Measurements from ENCODE around the gene ILF3.

- TF ChIP-seq KAT2A (conservative IDR thresholded peaks at IDR 0.05; ENCODE audit: control insufficient read depth, low read depth, low read length) (no peak), RELA (IDR thresholded peaks at IDR 0.05; ENCODE audit: borderline replicate concordance, partially characterized antibody) (no peak), GABPA (IDR thresholded peaks at IDR 0.05; ENCODE audit: low read depth) (no peak), EGR1 (IDR thresholded peaks at IDR 0.05; ENCODE audit: borderline replicate concordance in 1 of 2, low read depth in 2 of 2, low read length in 2 of 2) (no peak), ATF2 (IDR thresholded peaks at IDR 0.05; ENCODE audit: low read length) (no peak), E2F4 (IDR thresholded peaks at IDR 0.05; ENCODE audit: low read depth, low read length) (no peak), TCF3 (IDR thresholded peaks at IDR 0.05; ENCODE audit: borderline replicate concordance, insufficient read depth, low read depth, low read length) (no peak), JUND (IDR thresholded peaks at IDR 0.05; ENCODE audit: low read depth, low read length) (no peak), BMI1 (IDR thresholded peaks at IDR 0.05; ENCODE audit: borderline replicate concordance) (no peak), STAT1 (conservative IDR thresholded peaks at IDR 0.05) (no peak), RFX5 (IDR thresholded peaks at IDR 0.05; ENCODE audit: low read depth, low read length) (no peak), USF2 (IDR thresholded peaks at IDR 0.05; ENCODE audit: borderline replicate concordance, low read depth, low read length) (no peak)
These were observed 65.4 kb downstream of the ILF3 start for GRCh38 chr19:10719466-10719961.
